Muscle layer of duodenum (tissue), 2 donors: ENCODE data around the gene POLD2.

Experiments used
- H3K27ac ChIP-seq: one replicate; pipeline ENCODE4 v1.7.0; 2013; ENCODE audit warnings: mild to moderate bottlenecking, low read length
- H3K27me3 ChIP-seq: one replicate; pipeline ENCODE4 v1.7.0; 2013; ENCODE audit warnings: low read depth, mild to moderate bottlenecking, control low read depth, low read length
- H3K36me3 ChIP-seq, 2 donors: one replicate each; pipeline ENCODE4 v1.7.0; 2013; ENCODE audit warnings: low read length in 2 of 2, control low read depth in 1 of 2, mild to moderate bottlenecking in 1 of 2; ENCODE audit not compliant: insufficient read depth in 2 of 2, control insufficient read depth in 1 of 2
- H3K4me1 ChIP-seq, 2 donors: one replicate each; pipeline ENCODE4 v1.7.0; 2013; ENCODE audit warnings: low read length in 2 of 2, mild to moderate bottlenecking in 2 of 2, control low read depth in 1 of 2, moderate library complexity in 1 of 2; ENCODE audit not compliant: insufficient read depth in 2 of 2, control insufficient read depth in 1 of 2
- H3K4me3 ChIP-seq, 2 donors: one replicate each; pipeline ENCODE4 v1.7.0; 2013; ENCODE audit warnings: low read length in 2 of 2, low read depth in 1 of 2, mild to moderate bottlenecking in 1 of 2
- H3K9me3 ChIP-seq, 2 donors: one replicate each; pipeline ENCODE4 v1.7.0; 2013; ENCODE audit warnings: low read length in 2 of 2, control low read depth in 1 of 2, mild to moderate bottlenecking in 1 of 2; ENCODE audit not compliant: control insufficient read depth in 1 of 2
- donor health status: healthy.

The POLD2 gene

DNA sequence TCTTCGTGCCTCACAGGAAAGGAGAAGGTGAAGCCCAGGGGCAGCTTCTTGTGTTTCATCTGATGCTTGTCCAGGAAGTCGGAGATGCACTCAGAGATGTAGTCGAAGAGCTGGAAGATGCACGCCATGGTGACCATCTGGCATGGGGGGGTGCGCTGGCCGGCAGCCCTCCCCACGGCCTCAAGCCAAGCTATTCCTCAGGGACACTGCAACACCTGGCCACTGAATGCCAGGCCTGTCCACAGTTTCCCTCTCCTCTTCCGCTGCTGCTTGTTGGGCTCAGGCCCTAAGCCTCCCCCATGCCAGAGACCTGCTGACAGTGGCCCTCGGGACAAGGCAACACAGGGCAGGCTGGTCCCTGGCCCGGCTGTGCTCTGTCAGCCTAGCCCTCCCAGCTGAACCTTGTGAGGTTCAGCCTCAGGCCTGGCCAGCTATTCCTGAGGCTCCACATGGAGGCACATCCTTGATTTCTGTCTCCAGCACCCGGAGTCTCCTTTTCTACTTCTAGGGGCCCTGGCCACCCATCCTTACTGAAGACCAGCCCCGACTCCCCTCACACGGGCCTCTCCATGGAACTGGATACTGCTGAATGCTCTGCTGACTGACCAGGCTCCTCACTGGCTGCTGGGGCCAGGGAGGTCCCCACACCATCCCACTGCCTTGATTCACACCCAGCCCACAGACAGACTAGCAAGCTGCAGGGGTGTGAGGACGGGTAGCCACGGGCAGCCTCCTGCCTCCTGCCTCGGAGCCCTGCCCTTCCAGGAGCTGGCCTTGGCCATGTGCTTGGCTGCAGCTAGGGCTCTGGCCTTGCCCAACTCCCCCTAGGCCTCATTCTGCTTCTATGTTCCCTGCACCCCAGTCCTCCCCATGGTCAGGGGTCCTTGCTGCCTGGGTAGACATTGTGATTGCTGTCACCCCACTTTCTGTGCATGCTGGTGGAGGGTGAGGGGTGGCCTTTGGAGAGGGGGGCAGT is 27.9 kb upstream of the POLD2 start:
- Histone ChIP-seq H3K4me1 (peaks cover 0 to 8% of the 10 kb centered on the region in 2 donors), H3K36me3 (no peaks in the 10 kb centered on the region), H3K9me3 (no peaks in the 10 kb centered on the region), H3K4me3 (no peak overlapping the region), H3K27ac (no peak overlapping the region), H3K27me3 (no peaks in the 10 kb centered on the region)

GRCh38 chr7:44150466-44150832 is 27.1 kb upstream of the POLD2 start:
- H3K27ac ChIP-seq: no peak overlapping the region
- H3K27me3 ChIP-seq: no peaks in the 10 kb centered on the region
- peaks cover 0 to 16% of the 10 kb centered on the region in 2 donors for H3K4me1 ChIP-seq
- no peaks in the 10 kb centered on the region for H3K36me3 ChIP-seq
- H3K4me3 ChIP-seq: no peak overlapping the region
- H3K9me3 ChIP-seq: no peaks in the 10 kb centered on the region

- Histone ChIP-seq H3K4me1 (peaks cover 0 to 22% of the 10 kb centered on the region in 2 donors), H3K27me3 (no peaks in the 10 kb centered on the region), H3K9me3 (no peaks in the 10 kb centered on the region), H3K36me3 (no peaks in the 10 kb centered on the region), H3K27ac (no peak overlapping the region), H3K4me3 (no peak overlapping the region)
Measured at GRCh38 chr7:44149571-44150465, 26.5 kb upstream of the POLD2 start.

- Histone ChIP-seq H3K9me3 (no peaks in the 10 kb centered on the region), H3K27ac (no peak overlapping the region), H3K4me1 (peaks cover 0 to 22% of the 10 kb centered on the region in 2 donors), H3K27me3 (no peaks in the 10 kb centered on the region), H3K36me3 (no peaks in the 10 kb centered on the region), H3K4me3 (no peak overlapping the region)
Measured at GRCh38 chr7:44148961-44149536, 25.7 kb upstream of the POLD2 start.

- Histone ChIP-seq H3K27ac (no peak overlapping the region), H3K9me3 (no peaks in the 10 kb centered on the region), H3K4me3 (no peak overlapping the region), H3K4me1 (peaks cover 0 to 22% of the 10 kb centered on the region in 2 donors), H3K27me3 (no peaks in the 10 kb centered on the region), H3K36me3 (no peaks in the 10 kb centered on the region)
Measured at GRCh38 chr7:44148166-44148565, 24.8 kb upstream of the POLD2 start.

DNA sequence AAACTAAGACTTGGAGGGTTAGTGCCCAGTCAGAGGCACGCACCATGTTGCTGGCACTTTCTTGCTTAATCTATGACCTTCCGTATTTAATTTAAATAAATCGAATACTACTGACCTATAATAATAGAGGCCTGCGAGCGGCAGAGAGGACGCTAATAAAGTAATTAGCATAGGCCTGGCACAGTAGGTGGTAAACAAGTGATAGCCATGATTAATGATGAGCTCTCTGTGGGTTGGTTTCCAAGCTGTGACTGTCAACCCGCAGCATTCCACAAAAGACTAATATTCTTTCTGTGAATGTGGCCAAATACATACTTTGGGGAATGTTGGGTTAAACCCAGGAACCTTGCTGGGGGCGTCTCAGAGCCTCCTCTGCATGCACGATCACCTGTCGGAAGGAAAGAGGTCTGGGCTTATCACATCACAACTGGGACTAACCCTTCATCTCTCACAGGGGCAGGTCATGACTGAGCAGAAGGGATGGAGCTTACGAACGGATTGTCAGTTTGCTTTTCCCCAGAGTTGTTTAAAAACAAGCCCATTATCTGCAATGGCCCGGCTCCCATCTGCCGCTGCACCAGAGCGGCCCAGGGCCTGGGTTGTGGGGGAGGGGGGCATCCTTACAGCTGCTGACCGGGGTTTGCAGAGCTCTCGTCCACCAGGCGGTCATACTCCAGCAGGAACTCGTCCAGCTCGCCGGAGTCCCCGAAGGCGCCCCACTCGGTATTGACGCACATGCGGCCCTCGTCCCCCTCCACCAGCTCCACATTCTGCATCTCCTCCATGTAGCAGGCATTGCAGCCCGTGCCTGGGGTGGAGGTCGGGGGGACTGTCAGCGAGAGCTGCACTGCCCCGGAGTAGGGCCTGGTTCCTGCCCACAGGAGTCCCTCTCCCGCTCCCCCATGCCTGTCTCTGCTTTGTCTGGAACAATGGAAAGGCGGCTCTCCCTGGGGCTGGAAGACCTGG is 24.0 kb upstream of the POLD2 start:
- H3K4me1 ChIP-seq: peaks cover 0 to 22% of the 10 kb centered on the region in 2 donors
- H3K36me3 ChIP-seq: no peaks in the 10 kb centered on the region
- no peak overlapping the region for H3K4me3 ChIP-seq
- H3K27ac ChIP-seq: no peak overlapping the region
- H3K27me3 ChIP-seq: no peaks in the 10 kb centered on the region
- no peaks in the 10 kb centered on the region for H3K9me3 ChIP-seq

GRCh38 chr7:44145969-44146911 is 22.9 kb upstream of the POLD2 start:
- Histone ChIP-seq H3K4me1 (peaks cover 0 to 22% of the 10 kb centered on the region in 2 donors), H3K36me3 (no peaks in the 10 kb centered on the region), H3K27me3 (no peaks in the 10 kb centered on the region), H3K4me3 (peak overlapping the region; percentile 39 to 57), H3K27ac (no peak overlapping the region), H3K9me3 (no peaks in the 10 kb centered on the region)

GRCh38 chr7:44145479-44145968 is 22.2 kb upstream of the POLD2 start:
- Histone ChIP-seq H3K9me3 (no peaks in the 10 kb centered on the region), H3K4me1 (peaks cover 0 to 22% of the 10 kb centered on the region in 2 donors), H3K27me3 (no peaks in the 10 kb centered on the region), H3K36me3 (no peaks in the 10 kb centered on the region), H3K4me3 (peak overlapping the region; percentile 39 to 57), H3K27ac (no peak overlapping the region)

DNA sequence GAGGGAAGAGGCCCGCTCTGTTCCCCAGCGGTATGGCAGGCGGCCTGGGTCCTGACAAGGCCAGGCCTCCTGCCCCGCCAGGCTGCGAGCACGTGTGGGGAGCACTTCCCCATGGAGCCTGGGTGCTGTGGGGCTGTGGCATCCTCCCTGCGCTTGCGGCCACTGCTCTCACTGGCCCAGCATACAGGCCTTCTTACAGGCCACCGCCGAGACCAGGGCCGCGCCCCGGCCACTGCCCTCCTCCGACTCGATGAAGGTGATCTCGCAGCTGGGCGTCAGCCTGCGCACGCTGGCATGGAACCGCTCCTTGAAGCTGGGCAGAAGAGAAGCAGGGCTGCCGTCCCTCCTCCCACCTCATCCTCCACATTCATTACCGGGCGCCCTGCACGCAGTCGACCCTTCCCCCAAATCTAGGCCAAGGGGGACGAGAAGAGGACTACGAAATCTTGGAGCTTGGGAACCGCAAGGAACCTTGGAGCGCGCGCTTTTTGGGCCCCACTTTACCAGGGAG is 21.7 kb upstream of the POLD2 start:
- H3K4me1 ChIP-seq: peaks cover 0 to 22% of the 10 kb centered on the region in 2 donors
- no peak overlapping the region for H3K27ac ChIP-seq
- H3K4me3 ChIP-seq: peak overlapping the region in 1 of 2 donors; percentile 57
- H3K9me3 ChIP-seq: no peaks in the 10 kb centered on the region
- no peaks in the 10 kb centered on the region for H3K27me3 ChIP-seq
- H3K36me3 ChIP-seq: no peaks in the 10 kb centered on the region
